ENCODE measurements around the gene RHOC. TPM values are rescaled to one million over a fixed set of nuclear protein-coding genes. Genes with fewer than 3 reads are reported as not detected.
A peak's percentile ranks its signal among the peaks of the same experiment; 100 is the strongest.

The RHOC gene
- total RNA-seq, 1 experiment from 2014 or later = 128 TPM

GRCh38 chr1:112697781-112698201, 9.1 kb downstream of the RHOC start:
- Histone ChIP-seq H3K4me3 (ENCODE audit: low read depth, low read length) (no peak overlapping the region), H3K9me3 (no peaks in the 10 kb centered on the region), H3K27me3 (replicated peaks; ENCODE audit: control insufficient read depth, insufficient read depth, low read length) (no peaks in the 10 kb centered on the region), H3K36me3 (ENCODE audit: control insufficient read depth, insufficient read depth, low read length) (peaks cover 1% of the 10 kb centered on the region; the same call in 1 of the 2 replicates), H3K4me1 (peaks cover 48% of the 10 kb centered on the region)
- Mint-ChIP-seq H3K4me1 (ENCODE audit: low read depth, unreplicated experiment) (peaks cover 27% of the 10 kb centered on the region), H3K36me3 (ENCODE audit: insufficient read depth, unreplicated experiment) (peaks cover 75% of the 10 kb centered on the region), H3K9me3 (ENCODE audit: unreplicated experiment) (no peaks in the 10 kb centered on the region), H3K27ac (ENCODE audit: unreplicated experiment) (peak overlapping the region; percentile 72), H3K4me3 (ENCODE audit: unreplicated experiment) (no peak overlapping the region), H3K27me3 (ENCODE audit: insufficient read depth, unreplicated experiment) (no peaks in the 10 kb centered on the region)
- intact Hi-C loops (cut with micrococcal nuclease; ENCODE audit: unreplicated experiment) = loop anchor here (2.0 kb wide), 2 partner anchors 23 to 307 kb away; partner anchors contain the start of gene MOV10
- ChIA-PET POLR2A (interaction anchor here (1.2 to 2.9 kb wide), 3 partner anchors 9 to 23 kb away, joined by 5 to 27 read pairs (median 5); partner anchors contain the start of gene MOV10), CTCF (interaction anchor here (2.2 to 2.7 kb wide), 2 partner anchors 10 to 24 kb away, joined by 10 to 24 read pairs; partner anchors contain the start of genes MOV10 and RHOC)
- DNase-seq = no peak
- BruUV-seq (replicated peaks) = no TSS peak
- TF ChIP-seq, protein P1, sequence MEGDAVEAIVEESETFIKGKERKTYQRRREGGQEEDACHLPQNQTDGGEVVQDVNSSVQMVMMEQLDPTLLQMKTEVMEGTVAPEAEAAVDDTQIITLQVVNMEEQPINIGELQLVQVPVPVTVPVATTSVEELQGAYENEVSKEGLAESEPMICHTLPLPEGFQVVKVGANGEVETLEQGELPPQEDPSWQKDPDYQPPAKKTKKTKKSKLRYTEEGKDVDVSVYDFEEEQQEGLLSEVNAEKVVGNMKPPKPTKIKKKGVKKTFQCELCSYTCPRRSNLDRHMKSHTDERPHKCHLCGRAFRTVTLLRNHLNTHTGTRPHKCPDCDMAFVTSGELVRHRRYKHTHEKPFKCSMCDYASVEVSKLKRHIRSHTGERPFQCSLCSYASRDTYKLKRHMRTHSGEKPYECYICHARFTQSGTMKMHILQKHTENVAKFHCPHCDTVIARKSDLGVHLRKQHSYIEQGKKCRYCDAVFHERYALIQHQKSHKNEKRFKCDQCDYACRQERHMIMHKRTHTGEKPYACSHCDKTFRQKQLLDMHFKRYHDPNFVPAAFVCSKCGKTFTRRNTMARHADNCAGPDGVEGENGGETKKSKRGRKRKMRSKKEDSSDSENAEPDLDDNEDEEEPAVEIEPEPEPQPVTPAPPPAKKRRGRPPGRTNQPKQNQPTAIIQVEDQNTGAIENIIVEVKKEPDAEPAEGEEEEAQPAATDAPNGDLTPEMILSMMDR (IDR thresholded peaks at IDR 0.05; ENCODE audit: insufficient read depth in 1 of 2, low read depth in 1 of 2, low read length in 1 of 2, severe bottlenecking in 1 of 2, unreplicated experiment in 1 of 2) = no peak

DNA sequence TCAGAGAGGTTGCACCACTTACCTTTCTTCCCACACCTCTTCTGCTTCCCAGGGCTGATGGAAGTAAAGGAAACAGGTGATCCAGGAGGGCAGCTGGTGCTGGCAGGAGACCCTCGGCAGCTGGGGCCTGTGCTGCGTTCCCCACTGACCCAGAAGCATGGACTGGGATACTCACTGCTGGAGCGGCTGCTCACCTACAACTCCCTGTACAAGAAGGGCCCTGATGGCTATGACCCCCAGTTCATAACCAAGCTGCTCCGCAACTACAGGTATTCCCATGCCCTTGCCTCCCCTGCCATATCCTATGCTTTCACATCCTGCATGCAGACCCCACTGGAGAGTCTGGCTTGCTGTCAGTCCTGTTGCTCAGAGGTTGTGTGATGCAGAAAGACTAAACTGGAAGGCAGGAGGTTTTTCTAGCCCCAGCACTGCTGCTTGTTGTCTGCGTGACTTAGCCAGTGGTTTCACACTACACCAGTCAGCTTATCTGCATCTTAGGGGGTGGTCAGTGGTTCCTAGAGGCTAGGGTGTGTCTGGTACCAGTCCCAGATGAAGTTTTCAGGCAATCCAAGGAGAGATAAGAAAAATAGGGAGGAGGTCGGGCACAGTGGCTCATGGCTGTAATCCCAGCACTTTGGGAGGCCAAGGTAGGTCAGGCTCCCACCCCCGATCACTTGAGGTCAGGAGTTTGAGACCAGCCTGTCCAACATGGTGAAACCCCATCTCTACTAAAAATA, 10.2 kb downstream of the RHOC start:
- peaks cover 67% of the 10 kb centered on the region for H3K36me3 Mint-ChIP-seq (ENCODE audit: insufficient read depth, unreplicated experiment)
- DNase-seq = no peak
- POLR2A ChIA-PET = no interaction called here

GRCh38 chr1:112695276-112695675, 11.7 kb downstream of the RHOC start:
- no TSS peak for BruUV-seq (replicated peaks)
- peaks cover 27% of the 10 kb centered on the region for H3K4me1 ChIP-seq
- Mint-ChIP-seq H3K27ac (ENCODE audit: unreplicated experiment) (no peak overlapping the region), H3K4me1 (ENCODE audit: low read depth, unreplicated experiment) (peaks cover 14% of the 10 kb centered on the region), H3K27me3 (ENCODE audit: insufficient read depth, unreplicated experiment) (no peaks in the 10 kb centered on the region), H3K36me3 (ENCODE audit: insufficient read depth, unreplicated experiment) (peaks cover 60% of the 10 kb centered on the region), H3K4me3 (ENCODE audit: unreplicated experiment) (no peak overlapping the region), H3K9me3 (ENCODE audit: unreplicated experiment) (no peaks in the 10 kb centered on the region)
- H3K4me3 ChIP-seq (ENCODE audit: low read depth, low read length) = no peak overlapping the region
- no peaks in the 10 kb centered on the region for H3K27me3 ChIP-seq (replicated peaks; ENCODE audit: control insufficient read depth, insufficient read depth, low read length)
- ChIA-PET CTCF (no interaction called here), POLR2A (no interaction called here)
- H3K36me3 ChIP-seq (ENCODE audit: control insufficient read depth, insufficient read depth, low read length) = peaks cover 1% of the 10 kb centered on the region; the same call in 1 of the 2 replicates
- no peaks in the 10 kb centered on the region for H3K9me3 ChIP-seq
- intact Hi-C loops (cut with micrococcal nuclease; ENCODE audit: unreplicated experiment) = no loop called here
- DNase-seq = no peak
- TF ChIP-seq, protein P1 (IDR thresholded peaks at IDR 0.05; ENCODE audit: insufficient read depth in 1 of 2, low read depth in 1 of 2, low read length in 1 of 2, severe bottlenecking in 1 of 2, unreplicated experiment in 1 of 2) = no peak

More for the DNA sequence above, 10.2 kb downstream of the RHOC start:
- no peak overlapping the region for H3K4me3 ChIP-seq (ENCODE audit: low read depth, low read length)
- intact Hi-C loops (cut with micrococcal nuclease; ENCODE audit: unreplicated experiment) = no loop called here
- Mint-ChIP-seq H3K9me3 (ENCODE audit: unreplicated experiment) (no peaks in the 10 kb centered on the region), H3K4me1 (ENCODE audit: low read depth, unreplicated experiment) (peaks cover 22% of the 10 kb centered on the region), H3K4me3 (ENCODE audit: unreplicated experiment) (no peak overlapping the region), H3K27ac (ENCODE audit: unreplicated experiment) (no peak overlapping the region), H3K27me3 (ENCODE audit: insufficient read depth, unreplicated experiment) (no peaks in the 10 kb centered on the region)
- H3K4me1 ChIP-seq = peaks cover 42% of the 10 kb centered on the region
- H3K27me3 ChIP-seq (replicated peaks; ENCODE audit: control insufficient read depth, insufficient read depth, low read length) = no peaks in the 10 kb centered on the region
- peaks cover 1% of the 10 kb centered on the region; the same call in 1 of the 2 replicates for H3K36me3 ChIP-seq (ENCODE audit: control insufficient read depth, insufficient read depth, low read length)
- TF ChIP-seq, protein P1 (IDR thresholded peaks at IDR 0.05; ENCODE audit: insufficient read depth in 1 of 2, low read depth in 1 of 2, low read length in 1 of 2, severe bottlenecking in 1 of 2, unreplicated experiment in 1 of 2) = no peak
- no peaks in the 10 kb centered on the region for H3K9me3 ChIP-seq
- no TSS peak for BruUV-seq (replicated peaks)
- CTCF ChIA-PET = interaction anchor here (2.7 kb wide), 1 partner anchor 11 kb away, joined by 10 read pairs; the partner anchor contains the start of gene RHOC
